ENCODE results near the gene SET. TPM values are rescaled to one million over a fixed set of nuclear protein-coding genes. Genes with fewer than 3 reads are reported as not detected.

SET gene
- total RNA-seq, 1 experiment from 2014 or later, result 422 TPM

GRCh38 chr9:128706045-128706444 is 17.0 kb downstream of the SET start:
- ChIA-PET POLR2A (no interaction called here), CTCF (interaction anchor here (0.5 to 0.6 kb wide), 2 partner anchors 61 to 71 kb away, joined by 3 to 4 read pairs; no protein-coding TSS in a partner anchor)
- DNase-seq (ENCODE audit: low read depth, low spot score) (no peak), ATAC-seq (no peak)
- intact Hi-C loops (cut with micrococcal nuclease; ENCODE audit: unreplicated experiment), result no loop called here
- H3K9me3 ChIP-seq (ENCODE audit: control insufficient read depth, insufficient read depth, low read depth, low read length), result no peaks in the 10 kb centered on the region
- in situ Hi-C loops (cut with HindIII; ENCODE audit: low pct_unique_long_range_greater_than_20kb, low sequenced_read_pairs), result no loop called here
- no peaks in the 10 kb centered on the region for H3K27me3 ChIP-seq (ENCODE audit: control insufficient read depth, insufficient read depth, low read length)
- peaks cover 3% of the 10 kb centered on the region; the same call in 1 of the 2 replicates for H3K4me1 ChIP-seq (ENCODE audit: control insufficient read depth, insufficient read depth, low read length)
- no TSS peak for BruUV-seq (replicated peaks)
- H3K4me3 ChIP-seq (ENCODE audit: low read depth in 2 of 2, low read length in 2 of 2), result no peak overlapping the region
- H3K27ac ChIP-seq (ENCODE audit: low read length), result no peak overlapping the region
- TF ChIP-seq SIN3A (IDR thresholded peaks at IDR 0.05; ENCODE audit: borderline replicate concordance, insufficient read depth, low read depth, low read length), result no peak
- no peak for TF ChIP-seq REST (IDR thresholded peaks at IDR 0.05; ENCODE audit: insufficient read depth in 1 of 2, low read depth in 2 of 2, low read length in 1 of 2)
- no peak for TF ChIP-seq POLR2AphosphoS5 (IDR thresholded peaks at IDR 0.05; ENCODE audit: low read depth, low read length)
- TF ChIP-seq TCF7L2 (IDR thresholded peaks at IDR 0.05; ENCODE audit: low read depth, low read length), result no peak
- TF ChIP-seq, protein P1, sequence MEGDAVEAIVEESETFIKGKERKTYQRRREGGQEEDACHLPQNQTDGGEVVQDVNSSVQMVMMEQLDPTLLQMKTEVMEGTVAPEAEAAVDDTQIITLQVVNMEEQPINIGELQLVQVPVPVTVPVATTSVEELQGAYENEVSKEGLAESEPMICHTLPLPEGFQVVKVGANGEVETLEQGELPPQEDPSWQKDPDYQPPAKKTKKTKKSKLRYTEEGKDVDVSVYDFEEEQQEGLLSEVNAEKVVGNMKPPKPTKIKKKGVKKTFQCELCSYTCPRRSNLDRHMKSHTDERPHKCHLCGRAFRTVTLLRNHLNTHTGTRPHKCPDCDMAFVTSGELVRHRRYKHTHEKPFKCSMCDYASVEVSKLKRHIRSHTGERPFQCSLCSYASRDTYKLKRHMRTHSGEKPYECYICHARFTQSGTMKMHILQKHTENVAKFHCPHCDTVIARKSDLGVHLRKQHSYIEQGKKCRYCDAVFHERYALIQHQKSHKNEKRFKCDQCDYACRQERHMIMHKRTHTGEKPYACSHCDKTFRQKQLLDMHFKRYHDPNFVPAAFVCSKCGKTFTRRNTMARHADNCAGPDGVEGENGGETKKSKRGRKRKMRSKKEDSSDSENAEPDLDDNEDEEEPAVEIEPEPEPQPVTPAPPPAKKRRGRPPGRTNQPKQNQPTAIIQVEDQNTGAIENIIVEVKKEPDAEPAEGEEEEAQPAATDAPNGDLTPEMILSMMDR (IDR thresholded peaks at IDR 0.05), result no peak
- H3K36me3 ChIP-seq (ENCODE audit: control insufficient read depth, insufficient read depth, low read length), result no peaks in the 10 kb centered on the region; the same call in 1 of the 2 replicates

- no peak for DNase-seq (ENCODE audit: low read depth, low spot score)
- no peaks in the 10 kb centered on the region for H3K27me3 ChIP-seq (ENCODE audit: control insufficient read depth, insufficient read depth, low read length)
- ChIA-PET POLR2A (interaction anchor here (0.6 kb wide), 1 partner anchor 14 kb away, joined by 3 read pairs; no protein-coding TSS in a partner anchor), CTCF (no interaction called here)
- H3K4me3 ChIP-seq (ENCODE audit: low read depth in 2 of 2, low read length in 2 of 2), result no peak overlapping the region
- no peaks in the 10 kb centered on the region for H3K9me3 ChIP-seq (ENCODE audit: control insufficient read depth, insufficient read depth, low read depth, low read length)
- no peaks in the 10 kb centered on the region; the same call in 1 of the 2 replicates for H3K36me3 ChIP-seq (ENCODE audit: control insufficient read depth, insufficient read depth, low read length)
- ATAC-seq, result no peak
- in situ Hi-C loops (cut with HindIII; ENCODE audit: low pct_unique_long_range_greater_than_20kb, low sequenced_read_pairs), result no loop called here
- TF ChIP-seq TCF7L2 (IDR thresholded peaks at IDR 0.05; ENCODE audit: low read depth, low read length) (no peak), SIN3A (IDR thresholded peaks at IDR 0.05; ENCODE audit: borderline replicate concordance, insufficient read depth, low read depth, low read length) (no peak), POLR2AphosphoS5 (IDR thresholded peaks at IDR 0.05; ENCODE audit: low read depth, low read length) (no peak), REST (IDR thresholded peaks at IDR 0.05; ENCODE audit: insufficient read depth in 1 of 2, low read depth in 2 of 2, low read length in 1 of 2) (no peak)
- TF ChIP-seq, protein P1 (IDR thresholded peaks at IDR 0.05), result no peak
- peaks cover 3% of the 10 kb centered on the region; the same call in 1 of the 2 replicates for H3K4me1 ChIP-seq (ENCODE audit: control insufficient read depth, insufficient read depth, low read length)
- intact Hi-C loops (cut with micrococcal nuclease; ENCODE audit: unreplicated experiment), result no loop called here
- H3K27ac ChIP-seq (ENCODE audit: low read length), result no peak overlapping the region
- no TSS peak for BruUV-seq (replicated peaks)
These were observed 17.8 kb downstream of the SET start for GRCh38 chr9:128706671-128707381.
